Measurements from ENCODE around the gene TOR1B. TPM values are rescaled to one million over a fixed set of nuclear protein-coding genes. Genes with fewer than 3 reads are reported as not detected.
A peak's percentile ranks its signal among the peaks of the same experiment; 100 is the strongest.

The TOR1B gene
- total RNA-seq, 1 donor from 2014 or later: 51.7 TPM

- no peaks in the 10 kb centered on the region for H3K27me3 ChIP-seq
- peak overlapping the region; percentile 69 to 98 for H3K4me3 ChIP-seq
- H3K9me3 ChIP-seq: no peaks in the 10 kb centered on the region
- no peak for DNase-seq (ENCODE audit: low spot score in 2 of 2)
- peaks cover 36 to 42% of the 10 kb centered on the region in 2 donors for H3K36me3 ChIP-seq
- TF ChIP-seq CTCF (IDR thresholded peaks at IDR 0.05): no peak
- peaks cover 0 to 7% of the 10 kb centered on the region in 2 donors for H3K4me1 ChIP-seq
- intact Hi-C loops (cut with DNase I): loop anchor here (5.0 kb wide), 1 partner anchor 1051 kb away; the partner anchor contains the start of gene ZER1
- peak overlapping the region; percentile 80 to 81 for H3K27ac ChIP-seq
Measured at GRCh38 chr9:129822898-129823541, 20.0 kb downstream of the TOR1B start.

- H3K27me3 ChIP-seq: no peaks in the 10 kb centered on the region
- H3K4me3 ChIP-seq: peak overlapping the region; percentile 69 to 98
- peak overlapping the region; percentile 80 to 81 for H3K27ac ChIP-seq
- TF ChIP-seq CTCF (IDR thresholded peaks at IDR 0.05): no peak
- no peak for DNase-seq (ENCODE audit: low spot score in 2 of 2)
- no peaks in the 10 kb centered on the region for H3K9me3 ChIP-seq
- intact Hi-C loops (cut with DNase I): loop anchor here (5.0 kb wide), 1 partner anchor 1051 kb away; the partner anchor contains the start of gene ZER1
- peaks cover 36 to 42% of the 10 kb centered on the region in 2 donors for H3K36me3 ChIP-seq
- H3K4me1 ChIP-seq: peaks cover 0 to 7% of the 10 kb centered on the region in 2 donors
Measured at GRCh38 chr9:129823542-129823934, 20.6 kb downstream of the TOR1B start.

- H3K4me3 ChIP-seq: peak within 1 kb of the TSS; percentile 69 to 98
- H3K9me3 ChIP-seq: no peaks in the 10 kb centered on the region
- peaks cover 0 to 7% of the 10 kb centered on the region in 2 donors for H3K4me1 ChIP-seq
- no peaks in the 10 kb centered on the region for H3K27me3 ChIP-seq
- peak within 1 kb of the TSS; percentile 80 to 81 for H3K27ac ChIP-seq
- TF ChIP-seq CTCF (IDR thresholded peaks at IDR 0.05): no peak
- intact Hi-C loops (cut with DNase I): loop anchor here (1.0 to 5.0 kb wide), 3 partner anchors 11 to 1052 kb away; partner anchors contain the start of genes C9orf78, TOR1B, USP20 and ZER1
- H3K36me3 ChIP-seq: peaks cover 36 to 42% of the 10 kb centered on the region in 2 donors
- peak; percentile 70 to 97 for DNase-seq (ENCODE audit: low spot score in 2 of 2)
Measured at GRCh38 chr9:129823935-129824601, 21.1 kb downstream of the TOR1B start, which contains the start of gene TOR1A. Gene TOR1A (minus strand): TSS chr9:129824136. CDS start chr9:129824085, 51 bp downstream.

GRCh38 chr9:129826344-129826743 is 23.4 kb downstream of the TOR1B start:
- Histone ChIP-seq H3K4me3 (no peak overlapping the region), H3K4me1 (peaks cover 0 to 7% of the 10 kb centered on the region in 2 donors), H3K27me3 (no peaks in the 10 kb centered on the region), H3K36me3 (peaks cover 43 to 47% of the 10 kb centered on the region in 2 donors), H3K9me3 (no peaks in the 10 kb centered on the region), H3K27ac (no peak overlapping the region)
- intact Hi-C loops (cut with DNase I): no loop called here
- TF ChIP-seq CTCF (IDR thresholded peaks at IDR 0.05): no peak
- no peak for DNase-seq (ENCODE audit: low spot score in 2 of 2)

- no peaks in the 10 kb centered on the region for H3K9me3 ChIP-seq
- no peak overlapping the region for H3K27ac ChIP-seq
- intact Hi-C loops (cut with DNase I): no loop called here
- TF ChIP-seq CTCF (IDR thresholded peaks at IDR 0.05): no peak
- DNase-seq (ENCODE audit: low spot score in 2 of 2): no peak
- peaks cover 44 to 47% of the 10 kb centered on the region in 2 donors for H3K36me3 ChIP-seq
- H3K4me1 ChIP-seq: peaks cover 0 to 7% of the 10 kb centered on the region in 2 donors
- no peaks in the 10 kb centered on the region for H3K27me3 ChIP-seq
- no peak overlapping the region for H3K4me3 ChIP-seq
Measured at GRCh38 chr9:129826759-129827158, 23.8 kb downstream of the TOR1B start.

Data from ascending aorta (tissue), 2 donors.